ENCODE data around the gene ATF6.
"Not testable (repeated sequence)": the region's sequence is repeated elsewhere in the genome, so short reads cannot be mapped to it uniquely, and the experiment has no call there.

Gene ATF6

DNA sequence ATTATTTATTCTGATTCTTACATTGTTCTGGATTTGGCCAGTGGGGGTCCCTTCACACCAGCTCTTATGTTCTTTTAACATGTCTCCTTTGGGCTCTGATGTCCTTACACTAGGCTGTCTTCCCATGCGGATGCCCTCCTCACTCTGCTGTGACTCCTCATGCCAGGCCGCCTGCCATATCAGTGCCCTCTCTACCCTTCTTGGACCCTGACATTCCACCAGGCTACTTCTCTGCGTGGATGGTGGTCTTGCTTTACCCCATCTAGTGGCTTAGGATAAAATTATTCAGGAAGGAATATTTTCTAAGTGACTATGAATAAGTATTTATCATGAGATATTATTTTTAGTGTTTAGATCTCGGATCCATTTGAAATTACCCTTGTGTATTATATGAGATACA, 21.2 kb downstream of the ATF6 start:
- no peak overlapping the region for H3K27ac ChIP-seq (ENCODE audit: low read depth, low read length)
- no peaks in the 10 kb centered on the region for H3K4me1 ChIP-seq (ENCODE audit: control insufficient read depth, insufficient read depth, low read length)
- H3K4me3 ChIP-seq (ENCODE audit: low read depth, low read length), result no peak overlapping the region
- H3K9me3 ChIP-seq (ENCODE audit: control insufficient read depth, insufficient read depth, low read depth, low read length), result no peaks in the 10 kb centered on the region
- H3K27me3 ChIP-seq (ENCODE audit: control insufficient read depth, insufficient read depth, low read length), result no peaks in the 10 kb centered on the region
- peaks cover 8% of the 10 kb centered on the region for H3K36me3 ChIP-seq (ENCODE audit: control insufficient read depth, insufficient read depth, low read length)
- H3K9ac ChIP-seq (ENCODE audit: low read length), result no peak overlapping the region

DNA sequence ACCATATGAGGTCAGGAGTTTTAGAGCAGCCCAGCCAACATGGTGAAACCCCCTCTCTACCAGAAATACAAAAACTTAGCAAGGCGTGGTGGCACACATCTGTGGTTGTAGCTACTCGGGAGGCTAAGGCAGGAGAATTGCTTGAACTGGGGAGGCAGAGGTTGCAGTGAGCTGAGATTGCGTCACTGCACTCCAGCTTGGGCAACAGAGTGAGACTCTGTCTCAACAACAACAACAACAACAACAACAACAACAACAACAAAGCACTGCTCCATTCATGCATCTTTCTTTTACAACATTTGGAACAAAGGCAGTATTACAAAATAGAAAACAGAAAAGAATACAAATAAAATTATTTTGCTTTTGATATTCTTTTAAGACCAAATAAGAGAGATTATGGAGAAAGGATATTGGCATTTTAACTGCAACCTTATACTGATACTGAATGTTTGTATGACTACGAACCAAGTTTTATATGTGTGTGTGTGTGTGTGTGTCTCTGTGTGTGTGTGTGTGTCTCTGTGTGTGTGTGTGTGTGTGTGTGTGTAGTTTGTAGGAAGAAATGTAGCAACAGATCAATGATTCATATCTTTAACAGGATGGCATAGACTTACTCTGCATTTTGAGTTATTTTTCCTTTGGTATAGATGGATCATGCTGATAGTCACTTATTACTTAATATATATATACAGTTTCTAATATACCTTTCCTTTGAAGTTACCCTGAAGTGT, 24.6 kb downstream of the ATF6 start:
- H3K36me3 ChIP-seq (ENCODE audit: control insufficient read depth, insufficient read depth, low read length), result peaks cover 12% of the 10 kb centered on the region; the same call in 1 of the 2 replicates
- no peaks in the 10 kb centered on the region for H3K9me3 ChIP-seq (ENCODE audit: control insufficient read depth, insufficient read depth, low read depth, low read length)
- H3K27me3 ChIP-seq (ENCODE audit: control insufficient read depth, insufficient read depth, low read length), result no peaks in the 10 kb centered on the region
- H3K9ac ChIP-seq (ENCODE audit: low read length), result no peak overlapping the region
- H3K27ac ChIP-seq (ENCODE audit: low read depth, low read length), result no peak overlapping the region
- no peaks in the 10 kb centered on the region for H3K4me1 ChIP-seq (ENCODE audit: control insufficient read depth, insufficient read depth, low read length)
- no peak overlapping the region for H3K4me3 ChIP-seq (ENCODE audit: low read depth, low read length)

DNA sequence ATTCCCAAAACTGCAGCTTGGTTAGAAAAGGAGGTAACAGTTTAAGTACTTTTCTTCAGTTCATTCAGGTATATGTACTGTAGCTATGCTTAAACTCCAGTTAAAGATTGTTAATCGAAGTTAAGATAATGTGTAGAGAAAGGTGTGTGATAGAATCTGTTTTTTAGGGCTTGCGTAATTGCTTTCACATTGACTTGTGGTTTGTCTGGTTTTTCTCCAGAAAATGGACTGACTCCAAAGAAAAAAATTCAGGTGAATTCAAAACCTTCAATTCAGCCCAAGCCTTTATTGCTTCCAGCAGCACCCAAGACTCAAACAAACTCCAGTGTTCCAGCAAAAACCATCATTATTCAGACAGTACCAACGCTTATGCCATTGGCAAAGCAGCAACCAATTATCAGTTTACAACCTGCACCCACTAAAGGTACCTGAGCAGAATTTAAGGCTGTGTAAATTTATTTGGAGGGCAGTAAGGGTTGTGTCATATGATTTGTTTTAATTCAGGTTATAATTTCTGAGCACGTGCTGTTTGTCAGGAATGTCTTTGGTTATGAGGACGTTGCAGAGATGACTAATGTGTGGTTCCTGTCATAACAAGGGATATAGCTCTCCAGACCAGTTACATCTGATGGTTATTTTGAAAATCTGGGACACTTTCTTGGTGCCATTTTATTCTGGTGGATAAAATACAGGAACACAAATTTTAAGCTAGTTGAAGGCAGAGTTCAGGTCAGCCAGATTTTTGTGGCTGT, 26.0 kb downstream of the ATF6 start:
- Histone ChIP-seq H3K27me3 (ENCODE audit: control insufficient read depth, insufficient read depth, low read length) (no peaks in the 10 kb centered on the region), H3K27ac (ENCODE audit: low read depth, low read length) (no peak overlapping the region), H3K36me3 (ENCODE audit: control insufficient read depth, insufficient read depth, low read length) (peaks cover 8% of the 10 kb centered on the region; the same call in 1 of the 2 replicates), H3K4me1 (ENCODE audit: control insufficient read depth, insufficient read depth, low read length) (no peaks in the 10 kb centered on the region), H3K4me3 (ENCODE audit: low read depth, low read length) (no peak overlapping the region), H3K9me3 (ENCODE audit: control insufficient read depth, insufficient read depth, low read depth, low read length) (no peaks in the 10 kb centered on the region), H3K9ac (ENCODE audit: low read length) (no peak overlapping the region)

DNA sequence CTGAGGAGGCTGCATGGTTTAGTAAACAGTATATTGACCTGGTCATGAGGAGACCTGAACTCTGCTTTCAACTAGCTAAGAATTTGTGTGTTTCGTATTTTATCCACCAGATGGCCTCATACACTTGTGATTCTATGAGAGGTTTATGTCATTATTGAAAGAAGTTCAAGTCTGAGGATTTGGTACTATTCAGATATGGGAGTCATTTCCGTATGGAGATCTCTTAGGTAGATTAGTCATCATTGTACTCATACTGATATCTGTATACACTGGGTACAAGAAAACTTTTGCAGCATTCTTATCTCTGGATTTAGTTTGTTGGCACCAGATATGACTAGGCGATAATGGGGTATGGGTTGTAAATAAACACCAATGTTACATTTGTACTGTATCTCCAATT, 26.6 kb downstream of the ATF6 start:
- Histone ChIP-seq H3K9me3 (ENCODE audit: control insufficient read depth, insufficient read depth, low read depth, low read length) (no peaks in the 10 kb centered on the region), H3K4me1 (ENCODE audit: control insufficient read depth, insufficient read depth, low read length) (no peaks in the 10 kb centered on the region), H3K9ac (ENCODE audit: low read length) (no peak overlapping the region), H3K27me3 (ENCODE audit: control insufficient read depth, insufficient read depth, low read length) (no peaks in the 10 kb centered on the region), H3K4me3 (ENCODE audit: low read depth, low read length) (no peak overlapping the region), H3K27ac (ENCODE audit: low read depth, low read length) (no peak overlapping the region), H3K36me3 (ENCODE audit: control insufficient read depth, insufficient read depth, low read length) (peaks cover 10% of the 10 kb centered on the region)

DNA sequence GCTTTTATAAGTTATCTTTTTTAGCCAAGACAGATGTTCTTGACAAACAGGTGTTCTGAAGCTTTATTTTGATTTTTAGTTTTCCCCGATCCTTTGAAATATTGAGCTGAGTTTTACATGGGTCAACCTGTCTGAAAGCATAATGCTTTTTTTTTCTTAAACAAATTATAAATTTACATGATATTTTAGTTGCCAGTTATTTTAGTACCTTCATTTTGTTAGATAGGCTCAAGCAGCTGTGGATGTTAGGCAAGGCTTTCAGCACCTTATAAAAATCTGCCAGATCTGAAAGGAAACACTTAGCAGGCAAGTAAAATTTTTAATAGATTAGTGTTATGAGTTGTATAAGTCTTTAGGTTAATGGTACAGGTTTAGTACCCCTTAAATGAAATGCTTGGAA, 33.7 kb downstream of the ATF6 start:
- H3K4me3 ChIP-seq (ENCODE audit: low read depth, low read length), result no peak overlapping the region
- H3K9ac ChIP-seq (ENCODE audit: low read length), result no peak overlapping the region
- H3K27me3 ChIP-seq (ENCODE audit: control insufficient read depth, insufficient read depth, low read length), result no peaks in the 10 kb centered on the region
- H3K27ac ChIP-seq (ENCODE audit: low read depth, low read length), result no peak overlapping the region
- peaks cover 4% of the 10 kb centered on the region; the same call in 1 of the 2 replicates for H3K36me3 ChIP-seq (ENCODE audit: control insufficient read depth, insufficient read depth, low read length)
- no peaks in the 10 kb centered on the region for H3K4me1 ChIP-seq (ENCODE audit: control insufficient read depth, insufficient read depth, low read length)
- H3K9me3 ChIP-seq (ENCODE audit: control insufficient read depth, insufficient read depth, low read depth, low read length), result no peaks in the 10 kb centered on the region

DNA sequence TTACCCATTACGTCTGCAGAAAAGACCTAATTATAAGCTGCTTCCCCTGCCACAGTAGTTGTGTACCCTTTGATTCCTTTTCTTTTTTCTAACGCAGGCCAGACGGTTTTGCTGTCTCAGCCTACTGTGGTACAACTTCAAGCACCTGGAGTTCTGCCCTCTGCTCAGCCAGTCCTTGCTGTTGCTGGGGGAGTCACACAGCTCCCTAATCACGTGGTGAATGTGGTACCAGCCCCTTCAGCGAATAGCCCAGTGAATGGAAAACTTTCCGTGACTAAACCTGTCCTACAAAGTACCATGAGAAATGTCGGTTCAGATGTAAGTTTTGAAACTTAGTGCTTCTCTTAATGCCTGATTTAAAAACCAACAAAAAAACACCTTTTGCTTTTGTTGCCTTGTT, 35.8 kb downstream of the ATF6 start:
- Histone ChIP-seq H3K27ac (ENCODE audit: low read depth, low read length) (no peak overlapping the region), H3K9ac (ENCODE audit: low read length) (no peak overlapping the region), H3K4me1 (ENCODE audit: control insufficient read depth, insufficient read depth, low read length) (no peaks in the 10 kb centered on the region), H3K36me3 (ENCODE audit: control insufficient read depth, insufficient read depth, low read length) (peaks cover 4% of the 10 kb centered on the region; the same call in 1 of the 2 replicates), H3K9me3 (ENCODE audit: control insufficient read depth, insufficient read depth, low read depth, low read length) (no peaks in the 10 kb centered on the region), H3K27me3 (ENCODE audit: control insufficient read depth, insufficient read depth, low read length) (no peaks in the 10 kb centered on the region), H3K4me3 (ENCODE audit: low read depth, low read length) (no peak overlapping the region)

DNA sequence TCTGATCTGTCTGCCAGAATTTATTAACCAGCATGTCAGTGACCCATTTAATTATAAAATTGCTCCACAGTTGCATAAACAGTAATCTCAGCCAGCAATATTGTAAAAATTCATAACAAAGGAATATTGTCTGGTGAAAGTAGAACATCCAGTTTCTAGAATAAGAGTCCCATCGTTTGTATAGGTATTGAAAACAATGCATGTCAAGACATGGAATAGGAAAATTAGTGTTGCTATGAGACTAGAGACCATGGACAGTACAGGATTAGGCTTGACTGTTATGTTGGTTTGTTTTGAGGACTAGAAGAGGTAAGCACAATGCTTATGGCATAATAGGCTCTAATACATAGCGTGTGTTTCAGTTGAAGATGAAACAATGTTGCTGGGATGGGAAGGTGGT, 37.1 kb downstream of the ATF6 start:
- Histone ChIP-seq H3K9me3 (ENCODE audit: control insufficient read depth, insufficient read depth, low read depth, low read length) (no peaks in the 10 kb centered on the region), H3K9ac (ENCODE audit: low read length) (no peak overlapping the region), H3K27ac (ENCODE audit: low read depth, low read length) (no peak overlapping the region), H3K4me1 (ENCODE audit: control insufficient read depth, insufficient read depth, low read length) (no peaks in the 10 kb centered on the region), H3K27me3 (ENCODE audit: control insufficient read depth, insufficient read depth, low read length) (no peaks in the 10 kb centered on the region), H3K4me3 (ENCODE audit: low read depth, low read length) (no peak overlapping the region), H3K36me3 (ENCODE audit: control insufficient read depth, insufficient read depth, low read length) (no peaks in the 10 kb centered on the region)

DNA sequence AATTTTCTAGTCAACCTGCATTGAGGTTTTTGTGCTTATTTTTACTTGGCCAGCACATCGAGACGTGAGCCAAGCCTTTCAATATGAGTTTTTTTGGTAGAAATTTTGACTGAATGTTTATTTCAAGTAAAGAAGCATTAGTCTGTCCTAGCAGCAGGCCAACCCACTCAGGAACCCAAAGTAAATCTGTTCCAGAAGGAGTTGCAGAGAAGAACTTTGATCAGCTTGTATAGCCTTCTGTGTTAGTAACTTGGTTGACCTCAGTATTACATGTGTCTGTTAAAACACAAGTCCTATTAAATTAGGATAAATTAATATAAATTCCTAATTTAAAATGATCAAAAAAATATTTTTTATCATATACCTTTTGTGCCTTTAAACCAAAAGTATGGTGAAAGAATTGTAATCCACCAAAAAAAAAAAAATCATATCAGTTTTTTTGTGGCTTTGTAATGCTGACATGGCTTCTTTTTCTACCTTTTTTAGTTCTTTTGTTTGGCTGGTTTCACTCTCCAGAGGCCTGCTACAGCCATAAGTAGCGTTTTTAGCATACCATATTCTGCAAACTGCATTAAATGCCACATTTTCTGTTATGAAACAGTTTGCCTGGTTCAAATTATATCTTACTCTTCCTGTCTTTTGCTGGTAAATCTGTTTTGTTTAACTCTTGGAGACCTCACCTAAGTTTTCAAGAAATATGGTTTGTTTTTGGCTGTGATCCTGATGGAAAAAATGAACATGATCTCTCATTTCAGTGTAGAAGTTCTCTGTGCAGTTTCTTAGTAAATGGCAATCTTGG, 39.5 kb downstream of the ATF6 start:
- H3K9me3 ChIP-seq (ENCODE audit: control insufficient read depth, insufficient read depth, low read depth, low read length), result peaks cover 4% of the 10 kb centered on the region
- H3K4me3 ChIP-seq (ENCODE audit: low read depth, low read length), result no peak overlapping the region
- no peaks in the 10 kb centered on the region for H3K4me1 ChIP-seq (ENCODE audit: control insufficient read depth, insufficient read depth, low read length)
- H3K9ac ChIP-seq (ENCODE audit: low read length), result no peak overlapping the region
- H3K27me3 ChIP-seq (ENCODE audit: control insufficient read depth, insufficient read depth, low read length), result no peaks in the 10 kb centered on the region
- no peak overlapping the region for H3K27ac ChIP-seq (ENCODE audit: low read depth, low read length)
- H3K36me3 ChIP-seq (ENCODE audit: control insufficient read depth, insufficient read depth, low read length), result no peaks in the 10 kb centered on the region

DNA sequence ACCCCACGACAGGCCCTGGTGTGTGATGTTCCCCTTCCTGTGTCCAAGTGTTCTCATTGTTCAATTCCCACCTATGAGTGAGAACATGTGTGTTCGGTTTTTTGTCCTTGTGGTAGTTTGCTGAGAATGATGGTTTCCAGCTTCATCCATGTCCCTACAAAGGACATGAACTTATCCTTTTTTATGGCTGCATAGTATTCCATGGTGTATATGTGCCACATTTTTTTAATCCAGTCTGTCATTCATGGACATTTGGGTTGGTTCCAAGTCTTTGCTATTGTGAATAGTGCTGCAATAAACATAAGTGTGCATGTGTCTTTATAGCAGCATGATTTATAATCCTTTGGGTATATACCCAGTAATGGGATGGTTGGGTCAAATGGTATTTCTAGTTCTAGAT, 43.1 kb downstream of the ATF6 start:
- H3K9me3 ChIP-seq (ENCODE audit: control insufficient read depth, insufficient read depth, low read depth, low read length); H3K27me3 ChIP-seq (ENCODE audit: control insufficient read depth, insufficient read depth, low read length): not testable (repeated sequence)

DNA sequence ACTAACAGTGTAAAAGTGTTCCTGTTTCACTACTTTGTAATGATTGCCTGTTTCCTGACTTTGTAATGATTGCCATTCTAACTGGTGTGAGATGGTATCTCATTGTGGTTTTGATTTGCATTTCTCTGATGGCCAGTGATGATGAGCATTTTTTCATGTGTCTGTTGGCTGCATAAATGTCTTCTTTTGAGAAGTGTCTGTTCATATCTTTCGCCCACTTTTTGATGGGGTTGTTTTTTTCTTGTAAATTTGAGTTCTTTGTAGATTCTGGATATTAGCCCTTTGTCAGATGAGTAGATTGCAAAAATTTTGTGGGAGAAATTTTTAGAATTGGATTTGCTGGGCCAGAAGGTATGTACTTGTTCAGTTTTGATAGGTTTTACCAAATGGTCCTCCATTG, 43.5 kb downstream of the ATF6 start:
- not testable (repeated sequence) for H3K4me1 ChIP-seq (ENCODE audit: control insufficient read depth, insufficient read depth, low read length); H3K27ac ChIP-seq (ENCODE audit: low read depth, low read length); H3K9me3 ChIP-seq (ENCODE audit: control insufficient read depth, insufficient read depth, low read depth, low read length); H3K36me3 ChIP-seq (ENCODE audit: control insufficient read depth, insufficient read depth, low read length); H3K9ac ChIP-seq (ENCODE audit: low read length); H3K27me3 ChIP-seq (ENCODE audit: control insufficient read depth, insufficient read depth, low read length); H3K4me3 ChIP-seq (ENCODE audit: low read depth, low read length)

More for the DNA sequence above, 43.1 kb downstream of the ATF6 start:
- not testable (repeated sequence) for H3K9ac ChIP-seq (ENCODE audit: low read length); H3K4me1 ChIP-seq (ENCODE audit: control insufficient read depth, insufficient read depth, low read length); H3K27ac ChIP-seq (ENCODE audit: low read depth, low read length); H3K4me3 ChIP-seq (ENCODE audit: low read depth, low read length); H3K36me3 ChIP-seq (ENCODE audit: control insufficient read depth, insufficient read depth, low read length)

DNA sequence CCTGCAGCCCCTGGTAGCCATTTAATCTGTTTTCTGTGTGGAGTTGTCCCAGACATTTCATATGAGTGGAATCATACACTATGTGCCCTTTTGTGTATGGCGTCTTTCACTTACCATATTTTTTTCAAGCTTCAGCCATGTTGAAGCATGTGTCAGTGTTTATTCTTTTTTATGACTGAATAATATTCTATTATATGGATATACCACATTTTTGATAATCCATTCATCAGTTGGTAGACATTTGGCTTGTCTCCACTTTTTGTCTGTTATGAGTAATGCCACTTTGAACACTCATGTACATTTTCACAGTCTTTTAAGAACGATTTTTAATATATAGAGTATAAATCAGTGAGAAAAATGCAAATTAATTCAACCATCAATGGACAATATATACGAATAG, 44.7 kb downstream of the ATF6 start:
- Histone ChIP-seq H3K27me3 (ENCODE audit: control insufficient read depth, insufficient read depth, low read length) (no peaks in the 10 kb centered on the region), H3K4me3 (ENCODE audit: low read depth, low read length) (no peak overlapping the region), H3K27ac (ENCODE audit: low read depth, low read length) (no peak overlapping the region), H3K9ac (ENCODE audit: low read length) (no peak overlapping the region), H3K9me3 (ENCODE audit: control insufficient read depth, insufficient read depth, low read depth, low read length) (peaks cover 4% of the 10 kb centered on the region), H3K36me3 (ENCODE audit: control insufficient read depth, insufficient read depth, low read length) (no peaks in the 10 kb centered on the region), H3K4me1 (ENCODE audit: control insufficient read depth, insufficient read depth, low read length) (no peaks in the 10 kb centered on the region)
